Muscle layer of duodenum (tissue), 2 donors: ENCODE data around the gene VOPP1.
"Not testable (repeated sequence)": the region's sequence is repeated elsewhere in the genome, so short reads cannot be mapped to it uniquely, and the experiment has no call there.

Experiments used
- H3K27ac ChIP-seq: one replicate; pipeline ENCODE4 v1.7.0; 2013; ENCODE audit warnings: mild to moderate bottlenecking, low read length
- H3K27me3 ChIP-seq: one replicate; pipeline ENCODE4 v1.7.0; 2013; ENCODE audit warnings: low read depth, mild to moderate bottlenecking, control low read depth, low read length
- H3K36me3 ChIP-seq, 2 donors: one replicate each; pipeline ENCODE4 v1.7.0; 2013; ENCODE audit warnings: low read length in 2 of 2, control low read depth in 1 of 2, mild to moderate bottlenecking in 1 of 2; ENCODE audit not compliant: insufficient read depth in 2 of 2, control insufficient read depth in 1 of 2
- H3K4me1 ChIP-seq, 2 donors: one replicate each; pipeline ENCODE4 v1.7.0; 2013; ENCODE audit warnings: low read length in 2 of 2, mild to moderate bottlenecking in 2 of 2, control low read depth in 1 of 2, moderate library complexity in 1 of 2; ENCODE audit not compliant: insufficient read depth in 2 of 2, control insufficient read depth in 1 of 2
- H3K4me3 ChIP-seq, 2 donors: one replicate each; pipeline ENCODE4 v1.7.0; 2013; ENCODE audit warnings: low read length in 2 of 2, low read depth in 1 of 2, mild to moderate bottlenecking in 1 of 2
- H3K9me3 ChIP-seq, 2 donors: one replicate each; pipeline ENCODE4 v1.7.0; 2013; ENCODE audit warnings: low read length in 2 of 2, control low read depth in 1 of 2, mild to moderate bottlenecking in 1 of 2; ENCODE audit not compliant: control insufficient read depth in 1 of 2
- donor health status: healthy.

The VOPP1 gene

GRCh38 chr7:55481155-55481554, 91.1 kb downstream of the VOPP1 start:
- Histone ChIP-seq H3K4me3 (no peak overlapping the region), H3K27ac (no peak overlapping the region)

DNA sequence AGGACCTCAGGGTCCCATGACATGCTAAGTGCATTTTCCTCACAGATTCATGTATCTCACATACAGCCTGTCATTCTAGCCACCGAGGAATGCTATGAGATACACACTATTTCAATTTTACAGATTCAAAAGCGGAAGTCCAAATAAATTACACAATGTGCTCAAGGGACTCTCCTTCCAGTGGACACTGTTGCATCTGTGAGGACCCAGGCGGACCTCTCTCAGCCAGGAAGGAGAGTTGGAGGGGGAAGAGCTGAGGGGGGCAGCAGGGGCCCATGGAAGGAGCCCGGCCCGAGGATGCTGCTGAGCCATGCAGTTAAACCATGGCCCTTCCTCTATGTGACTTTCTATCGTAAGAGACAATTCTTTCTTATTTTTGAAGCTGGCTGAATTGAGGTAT, 93.6 kb downstream of the VOPP1 start:
- H3K27me3 ChIP-seq = no peaks in the 10 kb centered on the region
- H3K9me3 ChIP-seq = no peaks in the 10 kb centered on the region
- no peak overlapping the region for H3K4me3 ChIP-seq
- H3K27ac ChIP-seq = no peak overlapping the region
- H3K4me1 ChIP-seq = peaks cover 0 to 4% of the 10 kb centered on the region in 2 donors
- peaks cover 0 to 6% of the 10 kb centered on the region in 2 donors for H3K36me3 ChIP-seq

More at GRCh38 chr7:55481155-55481554, 91.1 kb downstream of the VOPP1 start:
- H3K4me1 ChIP-seq = peaks cover 0 to 4% of the 10 kb centered on the region in 2 donors
- peaks cover 7 to 16% of the 10 kb centered on the region in 2 donors for H3K36me3 ChIP-seq
- no peaks in the 10 kb centered on the region for H3K27me3 ChIP-seq
- H3K9me3 ChIP-seq = no peaks in the 10 kb centered on the region

DNA sequence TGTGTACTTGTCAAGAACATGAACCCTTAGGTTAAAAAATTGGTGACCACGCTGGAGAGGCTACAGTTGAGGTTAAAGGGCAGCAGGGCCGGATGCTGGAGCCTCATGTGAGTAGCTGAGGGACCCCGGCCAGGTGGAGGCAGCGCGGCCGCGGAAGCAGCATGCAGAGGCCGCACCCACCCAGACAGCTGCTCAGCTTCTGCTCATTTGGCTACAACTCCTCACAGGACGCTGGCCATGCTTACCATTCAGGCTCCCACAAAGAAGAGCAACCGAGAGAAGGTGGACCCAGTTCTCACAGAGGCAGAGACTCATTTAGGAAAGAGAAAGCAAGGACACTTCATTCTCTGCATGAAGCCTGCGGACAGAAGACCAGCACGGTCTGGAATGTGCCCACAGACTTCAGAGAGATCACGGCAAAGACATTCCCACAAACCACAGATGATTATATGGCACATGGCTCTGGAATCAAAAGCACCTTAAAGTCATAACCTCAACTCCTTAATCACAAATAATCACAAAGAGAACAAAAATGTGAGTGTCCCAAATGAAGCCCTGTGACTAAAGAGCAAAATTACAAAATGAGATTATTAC, 94.4 kb downstream of the VOPP1 start:
- H3K27me3 ChIP-seq = no peaks in the 10 kb centered on the region
- H3K9me3 ChIP-seq = no peaks in the 10 kb centered on the region
- H3K36me3 ChIP-seq = peaks cover 0 to 6% of the 10 kb centered on the region in 2 donors
- H3K4me3 ChIP-seq = no peak overlapping the region
- no peak overlapping the region for H3K27ac ChIP-seq
- H3K4me1 ChIP-seq = peaks cover 0 to 4% of the 10 kb centered on the region in 2 donors

GRCh38 chr7:55476852-55477780, 95.2 kb downstream of the VOPP1 start:
- peaks cover 0 to 4% of the 10 kb centered on the region in 2 donors for H3K4me1 ChIP-seq
- no peaks in the 10 kb centered on the region for H3K27me3 ChIP-seq
- H3K27ac ChIP-seq = no peak overlapping the region
- H3K4me3 ChIP-seq = no peak overlapping the region
- peaks cover 0 to 6% of the 10 kb centered on the region in 2 donors for H3K36me3 ChIP-seq
- no peaks in the 10 kb centered on the region for H3K9me3 ChIP-seq

- Histone ChIP-seq H3K4me3 (no peak overlapping the region), H3K27me3 (no peaks in the 10 kb centered on the region), H3K9me3 (no peaks in the 10 kb centered on the region), H3K36me3 (peaks cover 0 to 6% of the 10 kb centered on the region in 2 donors), H3K27ac (no peak overlapping the region), H3K4me1 (peaks cover 0 to 4% of the 10 kb centered on the region in 2 donors)
Measured at GRCh38 chr7:55475855-55476803, 96.2 kb downstream of the VOPP1 start.

DNA sequence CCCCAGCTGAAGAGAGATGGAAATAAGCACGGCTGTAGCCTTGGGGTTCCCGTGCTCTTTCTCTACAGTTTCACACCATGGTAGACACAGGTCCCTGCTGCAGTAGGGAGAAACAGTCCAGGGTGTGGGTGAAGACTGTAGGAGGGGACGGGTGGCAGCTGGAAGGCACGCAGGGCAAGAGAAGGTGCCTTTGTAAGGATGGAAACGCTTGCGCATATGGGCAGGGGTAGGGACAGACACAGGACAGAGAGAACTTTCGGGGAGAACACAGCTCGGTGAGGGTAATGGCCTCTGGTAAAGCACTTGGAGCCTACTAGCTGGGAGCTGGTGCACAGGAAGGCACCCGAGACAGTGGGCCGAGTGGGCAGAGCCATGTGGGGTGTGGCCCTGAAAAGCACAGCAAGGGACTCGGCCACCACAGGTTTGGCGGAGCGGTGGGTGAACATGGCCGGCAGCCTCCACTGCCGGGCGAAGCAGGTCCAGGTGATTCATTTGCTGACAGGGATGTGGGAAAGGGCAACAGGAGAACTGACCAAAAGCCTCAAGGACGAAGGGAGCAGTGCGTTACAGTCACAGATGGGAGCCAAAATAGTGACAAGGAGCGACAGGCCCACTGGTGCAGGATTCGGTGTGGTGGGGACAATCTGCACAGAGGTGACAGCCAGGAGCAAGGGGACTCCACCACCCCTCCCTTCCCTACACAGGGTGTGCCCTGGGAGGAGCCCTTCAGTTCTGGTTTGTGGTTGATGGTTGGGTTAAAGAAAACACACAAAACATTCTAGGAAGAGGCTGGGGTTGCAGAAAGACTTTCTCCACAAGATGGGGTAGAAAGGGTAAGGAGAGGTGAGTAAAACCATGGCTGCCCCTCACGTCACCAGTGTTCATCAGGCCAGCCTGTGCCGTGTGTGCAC, 97.1 kb downstream of the VOPP1 start:
- H3K4me3 ChIP-seq = no peak overlapping the region
- no peaks in the 10 kb centered on the region for H3K9me3 ChIP-seq
- no peaks in the 10 kb centered on the region for H3K27me3 ChIP-seq
- H3K4me1 ChIP-seq = peaks cover 0 to 4% of the 10 kb centered on the region in 2 donors
- H3K27ac ChIP-seq = no peak overlapping the region
- peaks cover 0 to 6% of the 10 kb centered on the region in 2 donors for H3K36me3 ChIP-seq

DNA sequence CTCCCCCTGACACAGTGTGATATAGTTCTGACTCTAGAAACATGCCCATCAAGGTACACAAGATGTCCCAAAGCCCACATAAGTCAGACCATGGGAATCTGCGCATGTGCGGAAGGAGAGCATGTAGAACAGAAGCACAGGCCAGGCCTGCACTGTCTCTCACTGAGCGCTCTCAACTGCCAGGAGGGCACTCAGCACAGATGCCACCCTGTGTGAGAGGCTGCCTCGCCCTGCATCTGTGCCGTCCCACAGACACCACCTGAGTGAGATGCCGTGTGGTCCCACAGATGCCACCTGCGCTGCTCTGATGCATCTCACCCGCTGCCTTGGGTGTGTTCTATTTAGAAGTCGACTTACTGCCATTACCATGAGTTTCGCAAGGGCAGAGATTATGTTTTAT, 98.4 kb downstream of the VOPP1 start:
- peaks cover 0 to 4% of the 10 kb centered on the region in 2 donors for H3K4me1 ChIP-seq
- H3K27me3 ChIP-seq = no peaks in the 10 kb centered on the region
- peaks cover 0 to 6% of the 10 kb centered on the region in 2 donors for H3K36me3 ChIP-seq
- H3K9me3 ChIP-seq = no peaks in the 10 kb centered on the region
- no peak overlapping the region for H3K27ac ChIP-seq
- no peak overlapping the region for H3K4me3 ChIP-seq

GRCh38 chr7:55472928-55473725, 99.2 kb downstream of the VOPP1 start:
- no peaks in the 10 kb centered on the region for H3K9me3 ChIP-seq
- peaks cover 0 to 6% of the 10 kb centered on the region in 2 donors for H3K36me3 ChIP-seq
- no peaks in the 10 kb centered on the region for H3K27me3 ChIP-seq
- no peak overlapping the region for H3K27ac ChIP-seq
- no peak overlapping the region for H3K4me3 ChIP-seq
- no peaks in the 10 kb centered on the region for H3K4me1 ChIP-seq

GRCh38 chr7:55472406-55472805, 99.9 kb downstream of the VOPP1 start:
- H3K36me3 ChIP-seq, H3K27ac ChIP-seq, H3K4me3 ChIP-seq, H3K27me3 ChIP-seq, H3K4me1 ChIP-seq, H3K9me3 ChIP-seq: not testable (repeated sequence)

DNA sequence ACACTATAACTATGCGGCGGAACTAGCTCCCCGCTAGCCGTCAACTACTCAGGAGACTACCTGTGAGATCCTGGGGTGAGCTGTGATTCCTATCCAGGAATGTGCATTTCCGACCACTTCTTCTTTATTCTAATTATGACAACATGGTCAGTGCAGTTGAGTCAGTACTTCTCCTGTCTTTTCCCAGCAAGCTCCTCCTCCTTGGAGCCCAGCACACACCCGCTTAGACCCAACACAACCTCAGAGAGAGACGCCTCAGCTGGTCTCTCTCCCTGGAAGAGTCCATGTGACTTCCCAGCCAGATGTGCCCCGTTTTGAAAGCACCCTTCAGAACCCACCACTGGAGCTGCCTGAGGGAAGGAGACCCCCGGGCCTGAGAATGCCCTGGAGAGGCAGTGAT, 100.7 kb downstream of the VOPP1 start:
- not testable (repeated sequence) for H3K9me3 ChIP-seq, H3K27ac ChIP-seq, H3K36me3 ChIP-seq, H3K4me1 ChIP-seq, H3K4me3 ChIP-seq, H3K27me3 ChIP-seq
